ENCODE measurements around the gene ZNF480. TPM values are rescaled to one million over a fixed set of nuclear protein-coding genes. Genes with fewer than 3 reads are reported as not detected.

The ZNF480 gene
- total and polyA plus RNA-seq, 2 of the 8 experiments (the other 6 are each of a cell fraction or from before 2014, with no cell fraction given) = 3.4 to 32.9 TPM

GRCh38 chr19:52336117-52336790 lies 39.3 kb downstream of the ZNF480 start, which contains the start of gene ZNF610:
TSS of gene ZNF610 (plus strand) at chr19:52336243. CDS start at chr19:52349173, 12,930 bp downstream.
- peak within 1 kb of the TSS; percentile 89 for H4K8ac ChIP-seq (ENCODE audit: extremely low read depth, insufficient read depth, low read length)
- no peak within 1 kb of the TSS for H2BK5ac ChIP-seq (ENCODE audit: low read depth, low read length)
- H3K27ac ChIP-seq (ENCODE audit: low read depth, low read length) = peak within 1 kb of the TSS; percentile 19; the same call in 1 of the 2 replicates
- H3K36me3 ChIP-seq (ENCODE audit: control insufficient read depth in 2 of 4, insufficient read depth in 4 of 4, low read length in 3 of 4) = peaks cover 0 to 4% (median 0%) of the 10 kb centered on the region in 4 experiments; a peak in 1 of 8 replicates
- POLR2A ChIA-PET (ENCODE audit: partially characterized antibody) = interaction anchor here (0.5 to 1.5 kb wide), 7 partner anchors 8 to 198 kb away, joined by 3 to 4 read pairs (median 3); no protein-coding TSS in a partner anchor
- H3K23me2 ChIP-seq (ENCODE audit: low read depth, low read length) = peaks cover 9% of the 10 kb centered on the region; the same call in 1 of the 2 replicates
- peak within 1 kb of the TSS; percentile 43 for H4K5ac ChIP-seq (ENCODE audit: insufficient read length, low read depth, low read length)
- H3K79me1 ChIP-seq (ENCODE audit: low read depth, low read length) = no peaks in the 10 kb centered on the region
- DNase-seq (ENCODE audit: low read depth in 1 of 2, low spot score in 2 of 2) (peak; percentile 68 to 94), FAIRE-seq (no peak)
- peak within 1 kb of the TSS; percentile 46 for H3K56ac ChIP-seq (replicated peaks; ENCODE audit: insufficient read length, low read depth, low read length)
- peak within 1 kb of the TSS; percentile 68 for H3K14ac ChIP-seq (ENCODE audit: insufficient read length)
- H4K20me1 ChIP-seq (replicated peaks in 1 of 2; ENCODE audit: control insufficient read depth in 1 of 2, insufficient read depth in 2 of 2, low read length in 2 of 2) = peaks cover 0 to 1% of the 10 kb centered on the region in 2 experiments
- WGBS, 2 experiments (ENCODE audit: extremely low coverage in 1 of 2, insufficient coverage in 1 of 2, insufficient read length in 1 of 2, insufficient replicate concordance in 2 of 2, low coverage in 1 of 2, low lambda C conversion rate in 2 of 2, missing lambda C conversion rate in 1 of 2) = 2% methylated on average over 55 of the region's 55 CpGs; no CpG with 5 or more reads in 1 of the 2 experiments
- no peak within 1 kb of the TSS for H2AK5ac ChIP-seq (ENCODE audit: low read depth, low read length)
- no peak within 1 kb of the TSS for H3K23ac ChIP-seq (ENCODE audit: insufficient read length)
- no peaks in the 10 kb centered on the region for H3K79me2 ChIP-seq (ENCODE audit: control insufficient read depth in 1 of 2, insufficient read depth in 2 of 2, low read length in 2 of 2)
- peak within 1 kb of the TSS; percentile 96 for H3K4ac ChIP-seq (replicated peaks; ENCODE audit: insufficient read length, low read depth, low read length)
- H3K18ac ChIP-seq (ENCODE audit: extremely low read depth, low read length) = peak within 1 kb of the TSS; percentile 60; the same call in 1 of the 2 replicates
- H4K91ac ChIP-seq (replicated peaks; ENCODE audit: insufficient read length, low read length) = no peak within 1 kb of the TSS
- no peak within 1 kb of the TSS for H2BK120ac ChIP-seq (replicated peaks; ENCODE audit: low read depth, low read length)
- H3K9me3 ChIP-seq (ENCODE audit: insufficient read depth in 2 of 2, low read depth in 1 of 2, low read length in 1 of 2) = peaks cover 24 to 25% of the 10 kb centered on the region in 2 experiments
- H2BK12ac ChIP-seq (ENCODE audit: low read depth, low read length) = 0 out of 2 replicates have a peak within 1 kb of the TSS, but pooled peaks have one; percentile 27
- CTCF ChIA-PET (ENCODE audit: partially characterized antibody) = interaction anchor here (0.8 to 2.1 kb wide), 3 partner anchors 10 to 31 kb away, joined by 3 to 10 read pairs (median 4); no protein-coding TSS in a partner anchor
- H3K4me1 ChIP-seq (replicated peaks in 1 of 4; ENCODE audit: control insufficient read depth in 3 of 4, insufficient read depth in 4 of 4, low read length in 3 of 4) = no peaks in the 10 kb centered on the region
- H3K4me2 ChIP-seq (ENCODE audit: insufficient read depth in 1 of 2, low read depth in 2 of 2, low read length in 2 of 2) = peak within 1 kb of the TSS; percentile 84 to 96
- no peak within 1 kb of the TSS for H2BK20ac ChIP-seq (ENCODE audit: low read length)
- H3K27me3 ChIP-seq (replicated peaks in 1 of 4; ENCODE audit: control insufficient read depth in 3 of 4, extremely low read depth in 1 of 4, insufficient read depth in 3 of 4, low read length in 3 of 4) = no peaks in the 10 kb centered on the region
- H2AFZ ChIP-seq (ENCODE audit: low read length) = 0 out of 2 replicates have a peak within 1 kb of the TSS, but pooled peaks have one; percentile 64
- H2BK15ac ChIP-seq (ENCODE audit: low read length) = no peak within 1 kb of the TSS
- peak within 1 kb of the TSS; percentile 82 to 94 (median 86) for H3K9ac ChIP-seq (replicated peaks in 1 of 4; ENCODE audit: extremely low read depth in 1 of 4, low read depth in 3 of 4, low read length in 3 of 4)
- peak within 1 kb of the TSS; percentile 79 to 95 (median 92) for H3K4me3 ChIP-seq (ENCODE audit: extremely low read depth in 1 of 4, insufficient read depth in 2 of 4, low read depth in 3 of 4, low read length in 4 of 4)
- no peak for TF ChIP-seq USF2 (IDR thresholded peaks at IDR 0.05; ENCODE audit: low read length)
- no peak for TF ChIP-seq RNF2 (IDR thresholded peaks at IDR 0.05; ENCODE audit: borderline replicate concordance, low read depth, low read length, missing control alignments, poor library complexity, severe bottlenecking)
- no peak for TF ChIP-seq EZH2 (IDR thresholded peaks at IDR 0.05; ENCODE audit: low read depth, low read length, severe bottlenecking)
- peak; percentile 42 for TF ChIP-seq NRF1 (IDR thresholded peaks at IDR 0.05; ENCODE audit: low read depth, low read length)
- TF ChIP-seq FOSL1 (IDR thresholded peaks at IDR 0.05; ENCODE audit: insufficient read depth, low read depth, low read length) = no peak
- peak; percentile 54 for TF ChIP-seq SAP30 (IDR thresholded peaks at IDR 0.05; ENCODE audit: insufficient read depth, insufficient replicate concordance, low read length)
- peak in 1 of 2 experiments; percentile 87; a peak in 2 of 4 replicates for TF ChIP-seq HDAC2 (IDR thresholded peaks at IDR 0.05; ENCODE audit: borderline replicate concordance in 1 of 2, low read depth in 2 of 2, low read length in 2 of 2)
- TF ChIP-seq CBX8 (IDR thresholded peaks at IDR 0.05; ENCODE audit: borderline replicate concordance, low read depth, low read length) = no peak

Data from H1 (cell line).